Hepatic stellate cell (primary cell): ENCODE data around the gene RAB28.

Experiments
- DNase-seq: peaks from one replicate; pipeline ENCODE4 v3.0.0; 2011; ENCODE audit warnings: low spot score

Gene RAB28

GRCh38 chr4:13509442-13509841 is 25.3 kb upstream of the RAB28 start:
- no peak for DNase-seq

GRCh38 chr4:13504374-13504773 is 20.2 kb upstream of the RAB28 start:
- no peak for DNase-seq

- DNase-seq: no peak
Observed at GRCh38 chr4:13498469-13498868, 14.3 kb upstream of the RAB28 start.

- no peak for DNase-seq
Observed at GRCh38 chr4:13496605-13497004, 12.5 kb upstream of the RAB28 start.

- DNase-seq: no peak
Observed at GRCh38 chr4:13495753-13496152, 11.6 kb upstream of the RAB28 start.

GRCh38 chr4:13493793-13494192 is 9.7 kb upstream of the RAB28 start:
- no peak for DNase-seq

GRCh38 chr4:13492747-13493146 is 8.6 kb upstream of the RAB28 start:
- no peak for DNase-seq

GRCh38 chr4:13484749-13485221 is 645 bp upstream of the RAB28 start:
- DNase-seq: peak; percentile 2

- DNase-seq: peak; percentile 42
Observed at GRCh38 chr4:13483768-13484121, 395 bp downstream of the RAB28 start.

- DNase-seq: peak; percentile 11
Observed at GRCh38 chr4:13483136-13483767, 888 bp downstream of the RAB28 start.

- peak; percentile 12 for DNase-seq
Observed at GRCh38 chr4:13481569-13481968, 2.6 kb downstream of the RAB28 start.

- no peak for DNase-seq
Observed at GRCh38 chr4:13478707-13479106, 5.4 kb downstream of the RAB28 start.

- DNase-seq: no peak
Observed at GRCh38 chr4:13478131-13478530, 6.0 kb downstream of the RAB28 start.

- DNase-seq: peak; percentile 20
Observed at GRCh38 chr4:13476915-13477314, 7.2 kb downstream of the RAB28 start.

- no peak for DNase-seq
Observed at GRCh38 chr4:13476152-13476551, 8.0 kb downstream of the RAB28 start.

- DNase-seq: no peak
Observed at GRCh38 chr4:13471400-13471799, 12.7 kb downstream of the RAB28 start.

GRCh38 chr4:13470379-13470778 is 13.8 kb downstream of the RAB28 start:
- DNase-seq: no peak

- no peak for DNase-seq
Observed at GRCh38 chr4:13464973-13465372, 19.2 kb downstream of the RAB28 start.

GRCh38 chr4:13464543-13464942 is 19.6 kb downstream of the RAB28 start:
- DNase-seq: no peak

- DNase-seq: no peak
Observed at GRCh38 chr4:13461191-13461905, 22.8 kb downstream of the RAB28 start.

GRCh38 chr4:13455411-13455810 is 28.7 kb downstream of the RAB28 start:
- DNase-seq: peak; percentile 4

- DNase-seq: no peak
Observed at GRCh38 chr4:13454786-13455185, 29.4 kb downstream of the RAB28 start.

- no peak for DNase-seq
Observed at GRCh38 chr4:13452927-13453579, 31.1 kb downstream of the RAB28 start.
